Ascending aorta (tissue), 2 donors: Measurements from ENCODE around the gene SRRM1. TPM values are rescaled to one million over a fixed set of nuclear protein-coding genes. Genes with fewer than 3 reads are reported as not detected.

ENCODE experiments used
- DNase-seq, 2 donors: peaks; one replicate each; pipeline ENCODE4 v3.0.0-alpha.2; 2019; ENCODE audit warnings: low spot score in 2 of 2
- H3K27ac ChIP-seq, 2 donors: fragments of 200-600 bp; sonication (generic); one replicate each; pipeline ENCODE4 v1.5.1; 2016 to 2017; ENCODE audit warnings: mild to moderate bottlenecking in 1 of 2
- H3K27me3 ChIP-seq: fragments of 200-600 bp; sonication (generic); one replicate; pipeline ENCODE4 v1.5.1; 2017
- H3K36me3 ChIP-seq, 2 donors: fragments of 200-600 bp; sonication (generic); one replicate each; pipeline ENCODE4 v1.5.1; 2016
- H3K4me1 ChIP-seq, 2 donors: fragments of 200-600 bp; sonication (generic); one replicate each; pipeline ENCODE4 v1.5.1; 2016 to 2017; ENCODE audit warnings: mild to moderate bottlenecking in 1 of 2
- H3K4me3 ChIP-seq, 2 donors: fragments of 200-600 bp; sonication (generic); one replicate each; pipeline ENCODE4 v1.5.1; 2016 to 2017; ENCODE audit warnings: mild to moderate bottlenecking in 1 of 2
- H3K9me3 ChIP-seq, 2 donors: fragments of 200-600 bp; sonication (generic); one replicate each; pipeline ENCODE4 v1.5.1; 2016
- intact Hi-C: fragments of 100-400 bp; cut with DNase I; formaldehyde crosslinking; loops from one replicate; pipeline ENCODE4 v1.15.1; 2023
- total RNA-seq: library from RNA; depleted of rRNA; stranded (reverse); fragments of >200 nt; gene quantifications from one replicate; pipeline ENCODE4 v1.1.0, GENCODE V29; 2016
- TF ChIP-seq, protein P1 (sequence below), 3 experiments: fragments of 200-600 bp in 2 of 3; fragments of 450-650 bp in 1 of 3; sonication (generic) in 2 of 3; IDR thresholded peaks; one replicate each; pipeline ENCODE4 v1.5.1; 2016 to 2019; ENCODE audit warnings: antibody characterized with exemption in 3 of 3, mild to moderate bottlenecking in 1 of 3, moderate library complexity in 1 of 3

SRRM1 gene
- total RNA-seq, 1 donor from 2014 or later, result 90.5 TPM

DNA sequence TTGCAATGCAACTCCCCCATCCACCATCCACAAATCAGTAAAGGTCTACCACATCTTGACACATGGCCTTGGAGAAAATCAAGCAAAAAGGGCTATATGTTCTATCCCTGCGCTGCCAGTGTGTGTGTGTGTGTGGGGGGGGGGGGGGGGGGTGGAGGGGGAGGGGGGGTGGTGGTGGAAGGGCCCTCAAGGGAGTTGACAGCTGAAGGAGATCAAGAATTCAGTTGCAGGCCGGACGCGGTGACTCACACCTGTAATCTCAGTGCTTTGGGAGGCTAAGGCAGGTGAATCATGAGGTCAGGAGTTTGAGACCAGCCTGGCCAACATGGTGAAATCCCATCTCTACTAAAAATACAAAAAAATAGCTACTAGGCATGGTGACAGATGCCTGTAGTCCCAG lies 64.6 kb downstream of the SRRM1 start:
- no peaks in the 10 kb centered on the region for H3K4me1 ChIP-seq
- intact Hi-C loops, result no loop called here

DNA sequence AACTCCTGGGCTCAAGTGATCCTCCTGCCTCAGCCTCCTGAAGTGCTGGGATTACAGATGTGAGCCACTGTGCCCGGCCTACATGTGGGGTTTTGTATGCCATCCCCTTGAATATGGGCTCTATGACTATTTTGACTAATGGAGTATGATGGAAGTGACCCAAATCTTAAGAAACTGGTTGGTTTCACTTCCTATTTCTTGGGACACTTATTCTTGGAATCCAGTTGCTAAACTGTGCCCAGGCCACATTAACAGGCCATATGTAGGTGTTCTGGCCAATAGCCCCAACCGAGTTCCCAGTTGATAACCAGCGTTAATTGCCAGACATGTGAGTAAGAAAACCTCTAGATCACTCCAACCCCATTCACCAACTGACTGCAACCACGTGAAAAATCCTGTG lies 65.8 kb downstream of the SRRM1 start:
- Histone ChIP-seq H3K4me3 (no peak overlapping the region), H3K27ac (no peak overlapping the region), H3K4me1 (no peaks in the 10 kb centered on the region), H3K36me3 (no peaks in the 10 kb centered on the region), H3K27me3 (no peaks in the 10 kb centered on the region), H3K9me3 (no peaks in the 10 kb centered on the region)
- intact Hi-C loops, result no loop called here
- DNase-seq, result no peak
- TF ChIP-seq, protein P1, sequence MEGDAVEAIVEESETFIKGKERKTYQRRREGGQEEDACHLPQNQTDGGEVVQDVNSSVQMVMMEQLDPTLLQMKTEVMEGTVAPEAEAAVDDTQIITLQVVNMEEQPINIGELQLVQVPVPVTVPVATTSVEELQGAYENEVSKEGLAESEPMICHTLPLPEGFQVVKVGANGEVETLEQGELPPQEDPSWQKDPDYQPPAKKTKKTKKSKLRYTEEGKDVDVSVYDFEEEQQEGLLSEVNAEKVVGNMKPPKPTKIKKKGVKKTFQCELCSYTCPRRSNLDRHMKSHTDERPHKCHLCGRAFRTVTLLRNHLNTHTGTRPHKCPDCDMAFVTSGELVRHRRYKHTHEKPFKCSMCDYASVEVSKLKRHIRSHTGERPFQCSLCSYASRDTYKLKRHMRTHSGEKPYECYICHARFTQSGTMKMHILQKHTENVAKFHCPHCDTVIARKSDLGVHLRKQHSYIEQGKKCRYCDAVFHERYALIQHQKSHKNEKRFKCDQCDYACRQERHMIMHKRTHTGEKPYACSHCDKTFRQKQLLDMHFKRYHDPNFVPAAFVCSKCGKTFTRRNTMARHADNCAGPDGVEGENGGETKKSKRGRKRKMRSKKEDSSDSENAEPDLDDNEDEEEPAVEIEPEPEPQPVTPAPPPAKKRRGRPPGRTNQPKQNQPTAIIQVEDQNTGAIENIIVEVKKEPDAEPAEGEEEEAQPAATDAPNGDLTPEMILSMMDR (IDR thresholded peaks at IDR 0.05), result no peak

More for the DNA sequence above, 64.6 kb downstream of the SRRM1 start:
- no peak overlapping the region for H3K4me3 ChIP-seq
- H3K9me3 ChIP-seq, result no peaks in the 10 kb centered on the region
- DNase-seq, result no peak
- TF ChIP-seq, protein P1 (IDR thresholded peaks at IDR 0.05), result no peak
- no peaks in the 10 kb centered on the region for H3K27me3 ChIP-seq
- peak overlapping the region in 1 of 2 donors; percentile 4 for H3K27ac ChIP-seq
- H3K36me3 ChIP-seq, result no peaks in the 10 kb centered on the region

DNA sequence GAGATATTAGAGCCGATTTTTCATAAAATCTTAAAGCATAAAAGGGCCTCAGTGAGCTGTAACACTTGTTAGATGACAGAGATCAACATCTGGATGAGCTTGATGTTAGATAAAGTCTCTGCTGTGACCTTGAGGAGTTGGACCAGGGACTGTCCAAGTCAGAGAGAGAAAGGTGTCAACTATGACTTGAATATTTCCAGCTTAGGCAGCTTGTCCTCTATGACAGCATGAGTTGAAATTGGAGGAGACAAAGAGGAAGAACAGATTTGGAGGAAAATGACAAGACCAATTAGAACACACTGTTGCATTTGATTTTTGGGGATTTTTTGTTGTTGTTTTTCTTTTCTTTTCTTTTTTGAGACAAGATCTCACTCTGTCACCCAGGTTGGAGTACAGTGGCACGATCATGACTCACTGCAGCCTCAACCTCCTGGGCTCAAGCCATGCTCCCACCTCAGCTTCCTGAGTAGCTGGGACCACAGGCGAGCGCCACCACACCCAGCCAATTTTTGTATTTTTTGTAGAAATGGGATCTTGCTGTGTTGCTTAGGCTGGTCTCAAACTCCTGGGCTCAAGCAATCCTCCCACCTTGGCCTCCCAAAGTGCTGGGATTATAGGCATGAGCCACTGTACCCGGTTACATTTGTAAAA lies 66.8 kb downstream of the SRRM1 start:
- DNase-seq, result no peak
- H3K4me3 ChIP-seq, result no peak overlapping the region
- H3K27ac ChIP-seq, result no peak overlapping the region
- no peaks in the 10 kb centered on the region for H3K9me3 ChIP-seq
- intact Hi-C loops, result no loop called here
- TF ChIP-seq, protein P1 (IDR thresholded peaks at IDR 0.05), result no peak
- peaks cover 0 to 4% of the 10 kb centered on the region in 2 donors for H3K4me1 ChIP-seq
- no peaks in the 10 kb centered on the region for H3K36me3 ChIP-seq
- no peaks in the 10 kb centered on the region for H3K27me3 ChIP-seq

DNA sequence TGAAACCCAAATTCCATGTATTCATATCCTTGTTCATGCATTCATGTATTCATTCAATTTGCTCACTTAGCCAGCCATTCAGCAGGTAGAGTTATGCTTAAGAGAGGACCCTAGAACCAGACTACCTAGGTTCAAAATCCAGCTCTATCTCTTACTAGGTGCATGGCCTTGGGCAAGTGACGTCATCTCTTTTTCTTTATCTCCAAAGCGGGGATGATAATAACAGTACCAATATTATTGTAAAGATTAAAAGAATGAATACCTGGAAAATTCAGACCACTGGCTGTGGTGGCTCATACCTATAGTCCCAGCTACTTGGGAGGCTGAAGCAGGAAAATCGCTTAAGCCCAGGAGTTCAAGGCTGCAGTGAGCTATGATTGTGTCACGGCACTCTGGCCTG lies 68.2 kb downstream of the SRRM1 start:
- TF ChIP-seq, protein P1 (IDR thresholded peaks at IDR 0.05), result no peak
- no peak for DNase-seq
- Histone ChIP-seq H3K4me1 (peaks cover 0 to 5% of the 10 kb centered on the region in 2 donors), H3K27ac (no peak overlapping the region), H3K4me3 (no peak overlapping the region), H3K9me3 (no peaks in the 10 kb centered on the region), H3K27me3 (no peaks in the 10 kb centered on the region), H3K36me3 (no peaks in the 10 kb centered on the region)
- intact Hi-C loops, result no loop called here

DNA sequence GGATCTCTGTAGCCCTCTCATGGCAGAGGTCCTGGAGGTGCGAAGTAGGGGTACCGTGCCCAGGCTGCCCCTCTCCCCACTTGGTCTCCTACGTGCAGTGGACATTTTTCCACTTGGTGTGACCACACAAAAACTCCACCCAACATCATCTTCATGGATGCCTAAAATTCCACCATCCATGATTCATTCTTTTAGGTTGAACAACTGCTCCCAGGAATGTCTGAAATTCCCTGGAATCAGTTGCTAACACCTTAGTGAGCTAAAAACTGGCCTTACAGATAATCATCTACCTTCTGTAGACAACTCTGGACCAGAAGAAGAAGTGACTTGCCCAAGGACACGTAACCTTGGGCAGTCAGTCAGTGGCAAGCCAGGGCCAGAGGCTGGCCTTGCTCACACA lies 70.1 kb downstream of the SRRM1 start:
- no peaks in the 10 kb centered on the region for H3K36me3 ChIP-seq
- intact Hi-C loops, result no loop called here
- H3K4me1 ChIP-seq, result peaks cover under 1 to 5% of the 10 kb centered on the region in 2 donors
- peak overlapping the region in 1 of 2 donors; percentile 18 for H3K27ac ChIP-seq
- H3K4me3 ChIP-seq, result no peak overlapping the region
- DNase-seq, result no peak
- H3K9me3 ChIP-seq, result no peaks in the 10 kb centered on the region
- TF ChIP-seq, protein P1 (IDR thresholded peaks at IDR 0.05), result no peak
- H3K27me3 ChIP-seq, result no peaks in the 10 kb centered on the region
